ENCODE measurements around the gene OR52E8. TPM values are rescaled to one million over a fixed set of nuclear protein-coding genes. Genes with fewer than 3 reads are reported as not detected.

Gene OR52E8
- total RNA-seq, 4 donors from 2014 or later, result not detected

DNA sequence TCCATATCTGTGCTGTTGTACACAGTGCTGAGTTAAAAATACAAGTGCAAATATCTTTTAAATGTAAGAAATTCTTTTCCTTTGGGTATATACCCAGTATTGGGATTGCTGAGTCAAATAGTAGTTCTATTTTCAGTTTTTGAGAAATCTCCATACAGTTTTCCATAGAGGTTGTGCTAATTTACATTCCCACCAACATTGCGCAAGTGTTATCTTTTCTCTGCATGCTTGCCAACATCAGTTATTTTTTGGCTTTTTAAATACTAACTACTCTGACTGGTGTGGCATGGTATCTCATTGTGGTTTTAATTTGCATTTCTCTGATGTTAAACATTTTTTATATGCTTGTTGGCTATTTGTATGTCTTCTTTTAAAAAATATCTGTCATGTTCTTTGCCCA lies 6.5 kb downstream of the OR52E8 start:
- Histone ChIP-seq H3K4me1 (no peaks in the 10 kb centered on the region), H3K27ac (no peak overlapping the region), H3K9me3 (no peaks in the 10 kb centered on the region), H3K27me3 (no peaks in the 10 kb centered on the region), H3K36me3 (no peaks in the 10 kb centered on the region), H3K4me3 (no peak overlapping the region)
- DNase-seq, result no peak
- no peak for TF ChIP-seq POLR2A (IDR thresholded peaks at IDR 0.05)
- TF ChIP-seq, protein P1, sequence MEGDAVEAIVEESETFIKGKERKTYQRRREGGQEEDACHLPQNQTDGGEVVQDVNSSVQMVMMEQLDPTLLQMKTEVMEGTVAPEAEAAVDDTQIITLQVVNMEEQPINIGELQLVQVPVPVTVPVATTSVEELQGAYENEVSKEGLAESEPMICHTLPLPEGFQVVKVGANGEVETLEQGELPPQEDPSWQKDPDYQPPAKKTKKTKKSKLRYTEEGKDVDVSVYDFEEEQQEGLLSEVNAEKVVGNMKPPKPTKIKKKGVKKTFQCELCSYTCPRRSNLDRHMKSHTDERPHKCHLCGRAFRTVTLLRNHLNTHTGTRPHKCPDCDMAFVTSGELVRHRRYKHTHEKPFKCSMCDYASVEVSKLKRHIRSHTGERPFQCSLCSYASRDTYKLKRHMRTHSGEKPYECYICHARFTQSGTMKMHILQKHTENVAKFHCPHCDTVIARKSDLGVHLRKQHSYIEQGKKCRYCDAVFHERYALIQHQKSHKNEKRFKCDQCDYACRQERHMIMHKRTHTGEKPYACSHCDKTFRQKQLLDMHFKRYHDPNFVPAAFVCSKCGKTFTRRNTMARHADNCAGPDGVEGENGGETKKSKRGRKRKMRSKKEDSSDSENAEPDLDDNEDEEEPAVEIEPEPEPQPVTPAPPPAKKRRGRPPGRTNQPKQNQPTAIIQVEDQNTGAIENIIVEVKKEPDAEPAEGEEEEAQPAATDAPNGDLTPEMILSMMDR (IDR thresholded peaks at IDR 0.05), result no peak
- intact Hi-C loops (cut with DNase I), result no loop called here
- 85 to 90% methylated on average over 1 of the region's 1 CpG for WGBS, 2 donors

DNA sequence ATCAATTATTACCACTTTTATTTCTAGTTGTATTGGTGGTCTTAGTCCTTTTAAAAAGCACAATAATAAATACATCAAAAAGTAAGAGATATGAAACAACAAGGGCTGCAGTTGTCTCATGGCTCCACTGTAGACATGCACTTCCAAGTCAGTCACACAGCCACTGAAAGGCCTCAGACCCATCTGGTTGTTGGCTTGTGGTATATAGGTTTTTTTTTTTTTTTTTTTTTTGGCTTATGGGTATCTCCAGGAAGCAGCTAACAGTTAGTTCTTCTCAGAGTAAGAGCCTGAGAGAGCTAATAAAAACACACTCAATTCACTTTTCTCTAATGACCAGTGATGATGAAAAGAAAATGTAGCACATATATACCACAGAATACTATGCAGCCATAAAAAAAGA lies 9.8 kb downstream of the OR52E8 start:
- Histone ChIP-seq H3K36me3 (no peaks in the 10 kb centered on the region), H3K27ac (no peak overlapping the region)
- intact Hi-C loops (cut with DNase I), result no loop called here

DNA sequence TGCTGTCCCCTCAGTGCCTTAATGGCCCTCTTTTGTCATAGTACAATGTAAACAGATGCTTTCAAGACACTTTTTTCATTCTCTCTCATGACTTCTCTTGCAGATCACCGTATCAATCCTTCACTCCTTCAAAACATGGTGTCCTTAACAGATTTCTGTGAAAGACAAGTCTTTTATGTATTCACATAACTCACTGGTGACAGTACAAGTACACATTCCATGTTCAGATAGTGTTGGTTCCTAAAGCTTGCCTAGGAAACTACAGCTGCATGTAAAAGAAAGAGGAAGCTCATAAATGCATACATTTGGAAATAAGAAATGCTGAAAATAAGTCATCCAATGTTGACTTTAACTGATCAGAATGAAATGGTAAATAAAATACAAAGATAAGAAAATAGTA lies 10.8 kb downstream of the OR52E8 start:
- no peak for DNase-seq
- WGBS, 2 donors, result 28 to 43% methylated on average over 1 of the region's 1 CpG

More for the DNA sequence above, 9.8 kb downstream of the OR52E8 start:
- Histone ChIP-seq H3K4me1 (no peaks in the 10 kb centered on the region), H3K27me3 (no peaks in the 10 kb centered on the region), H3K4me3 (no peak overlapping the region), H3K9me3 (no peaks in the 10 kb centered on the region)
- DNase-seq, result no peak
- TF ChIP-seq, protein P1 (IDR thresholded peaks at IDR 0.05), result no peak
- TF ChIP-seq POLR2A (IDR thresholded peaks at IDR 0.05), result no peak

DNA sequence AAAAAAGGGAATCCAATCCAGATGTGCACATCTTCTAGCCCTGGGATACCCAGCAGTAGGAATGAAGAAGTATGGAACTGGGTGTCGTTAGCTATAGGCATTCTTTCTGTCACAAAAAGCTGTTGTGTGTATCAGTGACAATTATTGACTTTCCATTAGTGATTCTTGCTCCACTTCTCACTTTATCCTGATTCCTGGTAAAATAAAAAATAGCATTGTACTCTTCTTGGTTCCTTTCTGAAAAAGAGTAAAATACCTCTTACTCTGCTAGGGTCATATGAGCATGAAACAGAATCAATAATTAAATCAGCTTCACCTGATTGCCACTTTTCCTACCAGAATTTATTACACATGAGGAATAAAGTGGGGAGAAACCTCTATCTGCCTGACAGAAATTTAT lies 15.7 kb downstream of the OR52E8 start, which contains the start of gene OR52E6:
TSS of gene OR52E6 (minus strand) at position 101 of the 400 bp plus-strand sequence. CDS start at position 101, 0 bp downstream.
- intact Hi-C loops (cut with DNase I), result no loop called here
- no peak for DNase-seq
- no peak within 1 kb of the TSS for H3K4me3 ChIP-seq
- no peaks in the 10 kb centered on the region for H3K36me3 ChIP-seq
- H3K9me3 ChIP-seq, result no peaks in the 10 kb centered on the region
- no peaks in the 10 kb centered on the region for H3K4me1 ChIP-seq
- TF ChIP-seq, protein P1 (IDR thresholded peaks at IDR 0.05), result no peak
- no peak for TF ChIP-seq POLR2A (IDR thresholded peaks at IDR 0.05)
- H3K27ac ChIP-seq, result no peak within 1 kb of the TSS
- 29 to 74% methylated on average over 1 of the region's 1 CpG for WGBS, 2 donors
- no peaks in the 10 kb centered on the region for H3K27me3 ChIP-seq

More for the DNA sequence above, 10.8 kb downstream of the OR52E8 start:
- Histone ChIP-seq H3K4me1 (no peaks in the 10 kb centered on the region), H3K27me3 (no peaks in the 10 kb centered on the region), H3K4me3 (no peak overlapping the region), H3K36me3 (no peaks in the 10 kb centered on the region), H3K9me3 (no peaks in the 10 kb centered on the region), H3K27ac (no peak overlapping the region)
- intact Hi-C loops (cut with DNase I), result no loop called here
- TF ChIP-seq, protein P1 (IDR thresholded peaks at IDR 0.05), result no peak
- no peak for TF ChIP-seq POLR2A (IDR thresholded peaks at IDR 0.05)

DNA sequence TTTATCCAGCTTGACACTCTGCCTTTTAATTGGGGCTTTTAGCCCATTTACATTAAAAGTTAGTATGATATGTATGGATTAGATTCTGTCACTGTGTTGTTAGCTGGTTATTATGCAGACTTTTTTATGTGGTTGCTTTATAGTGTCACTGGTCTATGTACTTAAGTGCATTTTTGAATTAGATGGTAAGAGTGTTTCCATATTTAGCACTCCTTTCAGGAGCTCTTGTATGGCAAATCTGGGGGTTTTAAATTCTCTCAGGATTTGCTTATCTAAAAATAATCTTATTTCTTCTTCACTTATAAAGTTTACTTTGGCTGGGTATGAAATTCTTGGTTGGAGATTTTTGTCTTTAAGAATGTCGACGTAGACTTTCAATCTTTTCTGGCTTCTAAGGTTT lies 19.8 kb downstream of the OR52E8 start:
- DNase-seq, result no peak
- no peak for TF ChIP-seq POLR2A (IDR thresholded peaks at IDR 0.05)
- TF ChIP-seq, protein P1 (IDR thresholded peaks at IDR 0.05), result no peak
- H3K9me3 ChIP-seq, result no peaks in the 10 kb centered on the region
- no peaks in the 10 kb centered on the region for H3K27me3 ChIP-seq
- 69 to 71% methylated on average over 2 of the region's 2 CpGs for WGBS, 2 donors
- intact Hi-C loops (cut with DNase I), result no loop called here
- no peaks in the 10 kb centered on the region for H3K36me3 ChIP-seq
- H3K27ac ChIP-seq, result no peak overlapping the region
- H3K4me1 ChIP-seq, result no peaks in the 10 kb centered on the region
- H3K4me3 ChIP-seq, result no peak overlapping the region
